Fibroblast of gingiva (primary cell): Measurements from ENCODE around the gene BMAL2.

Experiments
- DNase-seq: peaks from one replicate; pipeline ENCODE4 v3.0.0-alpha.2; 2011; ENCODE audit warnings: low read depth

BMAL2 gene

DNA sequence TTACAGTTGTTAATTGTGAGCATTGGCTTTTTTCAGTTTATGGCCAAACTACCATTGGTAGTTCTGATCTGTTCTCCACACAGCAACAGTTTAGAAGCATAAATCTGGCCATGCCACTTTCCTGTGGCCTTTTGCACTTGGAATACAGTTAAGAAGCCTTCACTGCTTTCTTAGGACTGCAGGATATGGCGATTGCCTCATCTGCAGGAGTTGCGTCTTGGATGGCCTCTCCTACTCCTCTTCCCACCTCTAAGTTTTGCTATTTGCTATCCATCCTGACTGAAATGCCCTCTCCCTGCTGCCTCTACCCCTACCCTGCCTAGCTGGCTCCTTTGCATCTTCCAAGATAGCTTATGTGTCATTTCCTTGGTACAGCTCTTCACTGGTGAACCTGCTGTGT, 12.8 kb upstream of the BMAL2 start:
- DNase-seq, result no peak

- DNase-seq, result no peak
Observed at GRCh38 chr12:27324530-27324929, 8.1 kb upstream of the BMAL2 start.

DNA sequence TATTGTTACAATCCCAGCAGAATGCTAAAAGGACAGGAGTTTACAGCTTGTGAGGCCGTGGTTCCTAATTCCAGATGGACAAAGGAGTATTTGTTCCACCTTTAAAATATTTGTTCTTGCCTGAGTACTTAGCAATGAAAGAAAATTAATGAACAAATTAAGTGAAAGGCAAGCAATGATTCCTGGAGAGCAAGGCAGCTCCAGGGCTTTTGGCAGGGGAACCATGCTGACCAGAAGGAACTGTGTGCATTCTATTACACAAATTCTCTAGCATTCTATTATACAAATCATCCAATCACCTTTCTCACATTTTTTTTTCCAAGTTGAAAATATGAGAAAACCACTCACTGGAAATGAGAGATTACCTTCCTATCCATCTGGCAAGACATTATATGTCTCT, 1.8 kb upstream of the BMAL2 start:
- DNase-seq, result peak; percentile 11

- peak; percentile 79 for DNase-seq
Observed at GRCh38 chr12:27331291-27331926, 1.2 kb upstream of the BMAL2 start.

DNA sequence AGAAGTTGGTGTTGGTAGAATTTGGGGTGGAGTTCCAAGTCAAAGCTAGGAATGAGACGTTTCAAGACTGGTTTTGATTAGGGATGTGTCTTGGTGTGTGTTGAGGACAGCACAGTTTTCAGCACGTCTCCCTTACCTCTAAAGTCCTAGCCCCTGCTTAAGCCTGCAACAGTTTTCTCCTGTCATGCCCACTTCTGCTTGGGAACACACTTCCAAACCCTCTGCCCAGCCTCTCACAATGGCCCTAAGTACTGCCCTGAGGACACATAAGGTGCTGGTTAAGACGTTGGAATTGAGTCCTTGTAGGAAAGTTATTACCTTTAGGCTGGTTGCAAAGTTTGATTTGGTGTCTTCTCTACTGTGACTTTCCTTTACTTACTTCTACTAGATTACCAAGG, 710 bp upstream of the BMAL2 start:
- peak; percentile 5 for DNase-seq

GRCh38 chr12:27332407-27332713, 276 bp upstream of the BMAL2 start:
- DNase-seq, result no peak

- no peak for DNase-seq
Observed at GRCh38 chr12:27333403-27334009, 870 bp downstream of the BMAL2 start.

DNA sequence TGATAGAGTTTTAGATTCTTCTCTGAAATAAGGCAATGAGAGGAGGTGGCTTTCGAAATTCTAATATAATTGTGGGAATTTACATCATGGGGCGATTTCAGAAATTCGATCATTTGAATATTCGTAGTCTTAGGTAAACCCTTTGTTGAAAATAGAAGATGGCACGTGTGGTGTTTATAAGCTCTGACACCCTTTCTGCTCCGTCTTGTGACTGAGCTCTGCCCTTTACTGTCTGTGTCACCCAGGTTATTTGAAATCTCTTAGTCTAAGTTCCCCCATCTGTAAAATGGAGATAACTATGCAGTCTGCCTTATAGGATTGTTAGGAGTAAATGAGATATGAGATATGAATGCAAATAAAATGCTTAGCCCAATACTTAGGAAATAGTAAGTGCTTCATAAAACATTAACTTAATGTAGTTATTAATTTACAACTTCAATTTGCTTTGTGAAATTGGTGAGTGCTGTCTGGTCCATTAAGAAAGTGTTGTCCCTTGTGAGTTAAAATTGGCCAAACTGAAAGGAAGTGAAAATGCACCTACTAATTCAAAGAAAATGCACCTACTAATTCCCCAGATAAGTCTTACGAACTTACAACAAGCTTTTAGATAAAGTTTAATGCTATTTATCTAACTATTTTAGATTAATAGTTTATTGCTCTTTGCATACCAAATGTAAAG, 1.5 kb downstream of the BMAL2 start:
- DNase-seq, result no peak

GRCh38 chr12:27334721-27335082, 2.1 kb downstream of the BMAL2 start:
- DNase-seq, result no peak

- DNase-seq, result peak; percentile 19
Observed at GRCh38 chr12:27335364-27336281, 3.0 kb downstream of the BMAL2 start.

DNA sequence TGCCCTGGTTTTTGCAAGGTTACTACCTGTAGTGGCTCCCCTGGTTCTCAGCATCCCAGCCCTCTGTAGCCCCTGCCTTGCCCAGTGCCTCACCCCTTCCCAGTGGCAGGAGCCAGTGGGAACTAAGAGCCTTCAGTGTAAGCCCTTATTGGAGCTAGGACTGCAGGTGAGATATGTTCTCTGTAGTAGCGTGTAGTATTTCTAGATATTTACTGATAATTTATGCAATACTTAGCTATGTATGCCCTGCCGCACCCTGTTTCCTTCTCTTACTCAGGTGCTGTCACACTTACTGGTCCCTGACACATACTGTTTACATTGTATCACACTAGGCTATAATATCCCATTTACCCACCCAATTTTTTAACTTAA, 3.6 kb downstream of the BMAL2 start:
- DNase-seq, result no peak

GRCh38 chr12:27337376-27337775, 4.7 kb downstream of the BMAL2 start:
- no peak for DNase-seq

DNA sequence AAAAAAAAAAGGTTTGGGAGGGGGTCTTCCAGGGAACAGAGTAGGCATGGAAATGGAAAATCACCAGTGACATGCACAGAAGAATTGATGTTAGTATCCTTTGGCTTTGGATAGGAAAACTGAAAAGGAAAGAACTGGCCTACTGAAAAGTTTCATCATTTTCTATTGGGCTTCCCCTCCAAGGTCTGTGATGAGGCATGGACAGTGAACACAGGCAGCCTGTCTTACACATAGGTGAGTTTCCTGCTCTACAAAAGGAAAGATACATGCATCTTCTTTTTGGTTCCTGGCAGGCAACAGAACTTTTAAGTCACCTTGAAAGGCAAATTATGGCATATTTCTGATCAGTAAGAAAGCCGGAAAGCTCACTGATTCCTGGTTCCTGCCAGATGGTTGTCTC, 5.8 kb downstream of the BMAL2 start:
- no peak for DNase-seq

GRCh38 chr12:27340971-27341370, 8.3 kb downstream of the BMAL2 start:
- DNase-seq, result peak; percentile 23

- DNase-seq, result no peak
Observed at GRCh38 chr12:27342536-27342935, 9.9 kb downstream of the BMAL2 start.

DNA sequence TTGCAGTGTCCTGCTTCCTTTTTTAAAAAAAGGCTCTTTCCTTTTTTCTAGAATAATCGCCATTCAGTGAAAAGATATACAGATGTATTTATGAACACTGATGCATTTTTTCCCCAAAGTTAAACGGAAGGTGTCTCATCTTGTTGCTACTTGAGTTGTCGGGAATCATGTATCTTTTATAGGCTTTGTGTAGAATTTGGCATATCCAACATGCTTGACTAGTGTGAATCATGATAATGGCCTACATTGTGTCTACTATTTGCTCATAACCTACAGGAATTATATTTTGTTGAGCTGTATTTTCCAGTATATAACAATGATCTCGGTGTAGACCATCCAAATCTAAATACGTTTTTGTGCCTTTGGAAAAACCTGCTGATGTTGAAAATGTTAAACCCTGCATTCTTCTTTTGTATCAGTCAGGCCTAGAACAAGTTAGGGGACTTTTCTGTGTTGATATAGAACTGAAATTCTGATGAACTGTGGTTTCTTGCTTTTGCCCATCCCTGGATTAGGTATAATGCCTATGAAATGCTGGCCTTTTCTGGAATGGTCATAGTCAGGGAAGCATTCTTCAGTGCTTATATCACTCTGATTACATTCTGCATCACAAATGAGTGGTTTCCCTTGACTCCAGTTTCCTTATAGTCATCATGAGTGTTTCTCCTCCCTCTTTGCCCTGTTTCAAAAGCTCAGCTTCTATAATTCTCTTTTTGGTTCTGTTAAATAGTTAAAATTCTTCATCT, 10.8 kb downstream of the BMAL2 start:
- DNase-seq, result peak; percentile 76

DNA sequence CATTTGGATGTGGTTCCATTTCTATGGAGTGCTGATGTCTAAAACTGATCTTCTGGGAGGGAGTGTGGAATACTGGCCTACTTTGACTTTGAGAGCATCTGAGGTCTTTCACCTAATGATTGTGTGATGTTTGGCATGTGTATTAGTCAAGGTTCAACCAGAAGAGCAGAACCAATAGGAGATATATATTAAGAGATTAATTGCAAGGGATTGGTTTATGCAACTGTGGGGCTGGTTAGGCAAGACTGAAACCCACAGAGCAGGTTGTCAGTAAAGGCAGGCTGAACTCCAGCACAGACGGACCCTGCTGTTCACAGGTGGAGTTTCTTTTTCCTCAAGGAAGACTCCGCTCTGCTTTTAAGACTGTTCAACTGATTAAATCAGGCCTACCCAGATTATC, 11.6 kb downstream of the BMAL2 start:
- no peak for DNase-seq

DNA sequence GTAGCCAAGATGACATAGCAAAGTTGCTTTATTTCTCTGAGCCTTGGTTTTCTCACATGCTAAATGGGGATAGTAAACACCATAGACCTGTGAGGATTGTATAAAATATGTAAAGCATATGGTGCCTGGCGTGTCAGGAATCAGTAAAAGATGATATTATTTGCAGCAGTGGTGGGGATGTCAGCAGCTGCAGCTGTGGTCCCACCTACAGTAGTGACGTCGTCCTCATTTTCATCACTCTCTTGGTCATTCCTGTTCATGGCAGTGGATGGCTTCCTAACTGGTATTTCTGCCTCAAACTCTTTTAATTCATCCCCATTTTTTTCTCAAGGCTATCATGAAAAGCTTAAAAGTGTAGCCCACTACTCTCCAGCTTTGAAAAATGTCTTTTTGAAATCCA, 12.1 kb downstream of the BMAL2 start:
- DNase-seq, result no peak

- no peak for DNase-seq
Observed at GRCh38 chr12:27345376-27345775, 12.7 kb downstream of the BMAL2 start.

- no peak for DNase-seq
Observed at GRCh38 chr12:27347779-27348178, 15.1 kb downstream of the BMAL2 start.

DNA sequence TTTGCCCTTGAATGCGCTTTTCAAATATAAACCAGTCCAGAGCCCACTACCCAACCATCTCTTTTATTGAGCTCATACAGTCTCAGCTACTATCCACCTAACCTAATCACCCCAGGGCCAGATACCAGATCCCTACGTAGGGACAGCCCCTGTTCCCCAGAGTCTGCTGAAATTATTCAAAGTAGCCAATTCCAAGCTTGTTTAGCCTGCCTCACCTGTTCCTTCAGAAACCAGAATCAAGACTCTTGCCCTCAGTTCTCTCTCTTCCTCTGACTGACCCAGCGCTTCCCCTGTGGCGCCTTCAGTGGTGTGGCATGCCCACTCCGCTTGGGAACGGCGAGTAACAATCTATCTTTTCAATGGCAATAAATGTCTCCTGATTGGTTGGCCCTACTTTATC, 18.8 kb downstream of the BMAL2 start:
- no peak for DNase-seq

GRCh38 chr12:27355486-27355885, 22.9 kb downstream of the BMAL2 start:
- no peak for DNase-seq
